ENCODE measurements around the gene ARHGAP26. TPM values are rescaled to one million over a fixed set of nuclear protein-coding genes. Genes with fewer than 3 reads are reported as not detected.

The ARHGAP26 gene
- total RNA-seq, 1 donor from 2014 or later: 8.6 TPM

DNA sequence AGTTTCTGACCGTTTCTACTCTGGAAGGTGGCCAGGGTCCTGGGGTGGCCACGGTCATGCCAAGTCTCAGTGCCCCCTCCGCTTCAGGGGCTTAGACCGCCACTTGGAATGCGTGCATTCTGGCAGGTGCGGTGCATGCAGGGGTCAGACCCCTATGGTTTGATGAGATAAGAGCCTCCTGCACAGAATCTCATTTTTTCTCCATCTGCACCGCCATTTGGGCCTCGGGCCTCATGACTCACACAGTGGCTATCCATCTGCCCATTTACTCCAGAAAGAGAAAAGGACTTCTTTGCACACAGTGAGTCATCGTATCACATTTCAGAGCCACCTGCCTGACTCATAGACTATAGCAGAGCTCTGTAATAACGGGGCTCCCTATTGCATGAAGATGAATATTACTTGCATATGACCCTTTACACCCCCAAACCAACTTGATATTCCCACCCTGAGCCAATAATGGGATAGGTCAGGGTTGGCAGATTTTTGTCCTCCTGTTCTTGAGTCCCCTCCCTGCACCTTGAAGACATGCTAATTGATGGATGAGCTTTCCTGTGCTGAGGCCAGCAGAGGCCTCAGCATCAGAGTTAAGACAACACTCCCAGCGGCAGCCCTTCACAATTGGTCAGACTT is 475.9 kb downstream of the ARHGAP26 start:
- DNase-seq (ENCODE audit: low read depth): peak; percentile 90
- no peaks in the 10 kb centered on the region for H3K36me3 ChIP-seq (ENCODE audit: control insufficient read depth, insufficient read depth, low read length)
- no peaks in the 10 kb centered on the region for H3K27me3 ChIP-seq (ENCODE audit: control insufficient read depth, insufficient read depth, low read length)
- TF ChIP-seq, protein P1, sequence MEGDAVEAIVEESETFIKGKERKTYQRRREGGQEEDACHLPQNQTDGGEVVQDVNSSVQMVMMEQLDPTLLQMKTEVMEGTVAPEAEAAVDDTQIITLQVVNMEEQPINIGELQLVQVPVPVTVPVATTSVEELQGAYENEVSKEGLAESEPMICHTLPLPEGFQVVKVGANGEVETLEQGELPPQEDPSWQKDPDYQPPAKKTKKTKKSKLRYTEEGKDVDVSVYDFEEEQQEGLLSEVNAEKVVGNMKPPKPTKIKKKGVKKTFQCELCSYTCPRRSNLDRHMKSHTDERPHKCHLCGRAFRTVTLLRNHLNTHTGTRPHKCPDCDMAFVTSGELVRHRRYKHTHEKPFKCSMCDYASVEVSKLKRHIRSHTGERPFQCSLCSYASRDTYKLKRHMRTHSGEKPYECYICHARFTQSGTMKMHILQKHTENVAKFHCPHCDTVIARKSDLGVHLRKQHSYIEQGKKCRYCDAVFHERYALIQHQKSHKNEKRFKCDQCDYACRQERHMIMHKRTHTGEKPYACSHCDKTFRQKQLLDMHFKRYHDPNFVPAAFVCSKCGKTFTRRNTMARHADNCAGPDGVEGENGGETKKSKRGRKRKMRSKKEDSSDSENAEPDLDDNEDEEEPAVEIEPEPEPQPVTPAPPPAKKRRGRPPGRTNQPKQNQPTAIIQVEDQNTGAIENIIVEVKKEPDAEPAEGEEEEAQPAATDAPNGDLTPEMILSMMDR (IDR thresholded peaks at IDR 0.05; ENCODE audit: insufficient read depth, low read length, poor library complexity, severe bottlenecking): no peak
- H3K4me3 ChIP-seq (ENCODE audit: low read depth, low read length): no peak overlapping the region

- DNase-seq (ENCODE audit: low read depth): no peak
- TF ChIP-seq, protein P1 (IDR thresholded peaks at IDR 0.05; ENCODE audit: insufficient read depth, low read length, poor library complexity, severe bottlenecking): no peak
- Histone ChIP-seq H3K36me3 (ENCODE audit: control insufficient read depth, insufficient read depth, low read length) (no peaks in the 10 kb centered on the region), H3K27me3 (ENCODE audit: control insufficient read depth, insufficient read depth, low read length) (no peaks in the 10 kb centered on the region), H3K4me3 (ENCODE audit: low read depth, low read length) (no peak overlapping the region)
Measured at GRCh38 chr5:143247134-143247815, 477.1 kb downstream of the ARHGAP26 start.

DNA sequence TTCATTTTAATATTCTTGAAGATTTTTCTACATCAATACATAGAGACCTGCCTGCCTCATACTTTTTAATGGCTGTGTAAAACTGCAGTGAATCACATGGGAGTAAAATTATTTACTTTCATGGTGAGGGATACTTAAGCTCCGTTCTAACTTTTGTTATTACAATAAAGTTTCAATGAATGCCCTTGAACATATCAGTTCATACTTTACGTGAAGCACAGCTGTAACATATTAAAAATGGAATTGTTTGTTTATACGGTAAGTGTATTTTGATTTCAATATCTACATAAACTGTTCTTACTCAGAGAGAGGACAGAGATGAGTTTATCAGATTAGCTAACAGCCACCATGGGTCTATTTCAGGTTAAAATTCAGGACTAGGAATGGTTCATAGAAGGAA is 478.2 kb downstream of the ARHGAP26 start:
- H3K36me3 ChIP-seq (ENCODE audit: control insufficient read depth, insufficient read depth, low read length): no peaks in the 10 kb centered on the region
- DNase-seq (ENCODE audit: low read depth): no peak
- no peak overlapping the region for H3K4me3 ChIP-seq (ENCODE audit: low read depth, low read length)
- no peaks in the 10 kb centered on the region for H3K27me3 ChIP-seq (ENCODE audit: control insufficient read depth, insufficient read depth, low read length)
- TF ChIP-seq, protein P1 (IDR thresholded peaks at IDR 0.05; ENCODE audit: insufficient read depth, low read length, poor library complexity, severe bottlenecking): no peak

DNA sequence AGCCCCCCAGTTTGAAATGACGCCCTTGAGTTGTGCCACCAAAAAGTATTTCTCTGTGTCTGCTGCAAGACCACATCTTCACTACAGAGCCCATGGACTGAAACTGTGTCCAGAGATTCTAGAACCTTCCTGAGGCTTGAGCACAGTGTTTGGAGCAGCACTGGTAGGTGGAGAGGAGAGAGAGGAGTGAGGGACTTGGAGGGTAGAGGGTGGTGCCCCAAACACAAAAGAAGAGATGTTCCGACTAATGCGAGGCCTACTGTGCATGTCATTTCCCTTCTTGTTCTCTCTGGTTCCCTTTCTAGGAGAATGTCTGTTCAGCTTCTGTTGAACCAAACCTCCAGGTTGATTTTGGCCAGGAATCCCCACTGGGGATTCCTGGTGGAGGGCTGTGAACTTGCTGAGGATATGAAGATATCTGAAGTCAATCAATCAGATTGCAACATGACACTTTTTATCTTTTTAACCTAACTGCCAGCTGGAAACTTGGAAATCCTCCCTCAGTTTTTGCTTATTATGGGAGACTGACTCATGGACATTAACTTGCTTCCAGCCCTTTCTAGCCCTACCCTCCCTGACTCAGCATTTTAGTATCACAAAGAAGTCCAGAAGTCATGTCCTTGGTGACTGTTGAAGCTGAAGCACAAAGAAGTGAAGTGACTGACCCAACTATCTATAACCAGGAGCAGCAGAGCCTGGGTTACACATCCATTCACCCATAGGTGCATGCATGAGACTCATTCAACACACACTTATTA is 478.8 kb downstream of the ARHGAP26 start:
- Histone ChIP-seq H3K27me3 (ENCODE audit: control insufficient read depth, insufficient read depth, low read length) (no peaks in the 10 kb centered on the region), H3K36me3 (ENCODE audit: control insufficient read depth, insufficient read depth, low read length) (no peaks in the 10 kb centered on the region), H3K4me3 (ENCODE audit: low read depth, low read length) (no peak overlapping the region)
- TF ChIP-seq, protein P1 (IDR thresholded peaks at IDR 0.05; ENCODE audit: insufficient read depth, low read length, poor library complexity, severe bottlenecking): no peak
- no peak for DNase-seq (ENCODE audit: low read depth)

DNA sequence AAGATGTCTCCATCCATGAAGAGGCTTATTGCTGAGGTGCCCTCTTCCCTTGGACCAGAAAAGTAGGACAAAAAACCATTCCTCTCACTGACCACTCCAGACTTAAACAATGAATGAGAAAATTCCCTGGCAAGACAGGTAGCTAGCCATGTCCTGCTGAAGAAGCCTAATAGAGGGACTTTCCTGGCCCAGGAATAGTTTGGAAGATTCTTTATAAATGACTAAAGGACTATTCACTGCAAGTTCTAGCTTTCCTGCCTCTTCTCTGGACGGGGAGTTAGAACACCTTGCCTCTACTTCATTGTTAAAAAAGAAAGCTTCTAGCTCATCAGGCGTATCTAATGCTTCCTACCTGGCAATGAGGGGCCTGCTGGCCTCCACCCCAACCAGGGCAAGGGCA is 479.7 kb downstream of the ARHGAP26 start:
- Histone ChIP-seq H3K27me3 (ENCODE audit: control insufficient read depth, insufficient read depth, low read length) (no peaks in the 10 kb centered on the region), H3K36me3 (ENCODE audit: control insufficient read depth, insufficient read depth, low read length) (no peaks in the 10 kb centered on the region), H3K4me3 (ENCODE audit: low read depth, low read length) (no peak overlapping the region)
- TF ChIP-seq, protein P1 (IDR thresholded peaks at IDR 0.05; ENCODE audit: insufficient read depth, low read length, poor library complexity, severe bottlenecking): no peak
- DNase-seq (ENCODE audit: low read depth): no peak
